CD14-positive monocyte (primary cell): ENCODE results near the gene PLA2G15. TPM values are rescaled to one million over a fixed set of nuclear protein-coding genes. Genes with fewer than 3 reads are reported as not detected.

Source experiments
- DNase-seq, 3 donors: peaks; one replicate each; pipeline ENCODE4 v3.0.0-alpha.2; 2011 to 2022
- H2AFZ ChIP-seq: 2 replicates; pipeline ENCODE4 v1.6.0; 2012; ENCODE audit warnings: mild to moderate bottlenecking, low read depth, low read length, inconsistent platforms; ENCODE audit not compliant: insufficient read depth, poor library complexity, severe bottlenecking
- H3K27ac ChIP-seq, 2 donors: 1 replicate in 1 of 2; 2 replicates in 1 of 2; pipeline ENCODE4 v1.5.1; 2012 to 2013; ENCODE audit warnings: low read length in 2 of 2, control low read depth in 1 of 2, inconsistent platforms in 1 of 2, low read depth in 1 of 2, mild to moderate bottlenecking in 1 of 2
- H3K27me3 ChIP-seq, 2 donors: one replicate each; pipeline versions ENCODE4 v1.6.0 to v1.6.1; 2011 to 2013; ENCODE audit warnings: low read length in 2 of 2; ENCODE audit not compliant: control insufficient read depth in 2 of 2, insufficient read depth in 2 of 2
- H3K36me3 ChIP-seq, 2 donors: replicated peaks in 1 of 2; 1 replicate in 1 of 2; 2 replicates in 1 of 2; pipeline versions ENCODE4 v1.5.1 to v1.6.1; 2012 to 2013; ENCODE audit warnings: low read length in 2 of 2, control low read depth in 1 of 2, inconsistent platforms in 1 of 2, mild to moderate bottlenecking in 1 of 2; ENCODE audit not compliant: insufficient read depth in 2 of 2, control insufficient read depth in 1 of 2
- H3K4me1 ChIP-seq, 2 donors: 1 replicate in 1 of 2; 2 replicates in 1 of 2; pipeline versions ENCODE4 v1.5.1 to v1.6.1; 2012 to 2013; ENCODE audit warnings: low read length in 2 of 2, control low read depth in 1 of 2, inconsistent platforms in 1 of 2, mild to moderate bottlenecking in 1 of 2, moderate library complexity in 1 of 2; ENCODE audit not compliant: insufficient read depth in 2 of 2, control insufficient read depth in 1 of 2
- H3K4me2 ChIP-seq: replicated peaks from 2 replicates; pipeline ENCODE3; 2012; ENCODE audit warnings: low read length, moderate library complexity, mild to moderate bottlenecking; ENCODE audit not compliant: poor library complexity, severe bottlenecking; ENCODE audit errors: extremely low read depth
- H3K4me3 ChIP-seq, 3 experiments: fragments of 200-600 bp in 1 of 3; sonication (generic) in 1 of 3; replicated peaks in 1 of 3; 1 replicate in 2 of 3; 2 replicates in 1 of 3; pipeline ENCODE4 v1.5.1; 2011 to 2013; ENCODE audit warnings: low read length in 3 of 3, mild to moderate bottlenecking in 3 of 3, control low read depth in 2 of 3, low read depth in 2 of 3, inconsistent platforms in 1 of 3, moderate library complexity in 1 of 3
- H3K79me2 ChIP-seq: 2 replicates; pipeline ENCODE4 v1.6.0; 2012; ENCODE audit warnings: mild to moderate bottlenecking, control low read depth, inconsistent platforms, low read length, moderate library complexity; ENCODE audit not compliant: insufficient read depth
- H3K9ac ChIP-seq: 2 replicates; pipeline ENCODE4 v1.6.0; 2017; ENCODE audit warnings: low read length, mild to moderate bottlenecking; ENCODE audit not compliant: insufficient read depth, poor library complexity, severe bottlenecking
- H3K9me3 ChIP-seq, 2 donors: replicated peaks in 1 of 2; 1 replicate in 1 of 2; 2 replicates in 1 of 2; pipeline versions ENCODE4 v1.5.1 to v1.6.1; 2012 to 2013; ENCODE audit warnings: low read length in 2 of 2, control low read depth in 1 of 2; ENCODE audit not compliant: control insufficient read depth in 1 of 2, insufficient read depth in 1 of 2
- H4K20me1 ChIP-seq: 2 replicates; pipeline ENCODE4 v1.6.0; 2012; ENCODE audit warnings: mild to moderate bottlenecking, low read length, control low read depth, moderate library complexity; ENCODE audit not compliant: insufficient read depth
- H3K27ac Mint-ChIP-seq, 7 donors: one replicate each; pipeline ENCODE4 v1.8.0; 2020; ENCODE audit warnings: mild to moderate bottlenecking in 7 of 7, mixed read lengths in 7 of 7, moderate library complexity in 6 of 7, inconsistent platforms in 2 of 7
- H3K27me3 Mint-ChIP-seq, 3 donors: one replicate each; pipeline ENCODE4 v1.8.0; 2021 to 2022; ENCODE audit warnings: low read depth in 3 of 3, mild to moderate bottlenecking in 3 of 3, mixed read lengths in 3 of 3, moderate library complexity in 3 of 3, inconsistent platforms in 1 of 3
- H3K36me3 Mint-ChIP-seq, 2 donors: one replicate each; pipeline ENCODE4 v1.8.0; 2020; ENCODE audit warnings: mixed read lengths in 2 of 2, inconsistent platforms in 1 of 2, mild to moderate bottlenecking in 1 of 2
- H3K4me1 Mint-ChIP-seq: one replicate; pipeline ENCODE4 v1.8.0; 2020; ENCODE audit warnings: mild to moderate bottlenecking, mixed read lengths
- H3K4me3 Mint-ChIP-seq, 2 donors: one replicate each; pipeline ENCODE4 v1.8.0; 2020; ENCODE audit warnings: mild to moderate bottlenecking in 2 of 2, mixed read lengths in 2 of 2, moderate library complexity in 1 of 2
- H3K9me3 Mint-ChIP-seq, 7 donors: one replicate each; pipeline ENCODE4 v1.8.0; 2020 to 2022; ENCODE audit warnings: mixed read lengths in 7 of 7, mild to moderate bottlenecking in 6 of 7, moderate library complexity in 6 of 7, inconsistent platforms in 2 of 7
- WGBS: methylation state at CpG from one replicate; pipeline ENCODE4 v1.1.5; 2013; ENCODE audit warnings: missing lambda C conversion rate; ENCODE audit not compliant: insufficient coverage; 5-methylcytosine and 5-hydroxymethylcytosine counted together
- intact Hi-C, 2 donors: fragments of 100-400 bp; cut with micrococcal nuclease; formaldehyde crosslinking; loops; one replicate each; pipeline versions ENCODE4 v1.15.0 to v1.15.1; 2023
- polyA plus RNA-seq, 3 donors: library from polyadenylated mRNA; depleted of rRNA in 1 of 3; unstranded in 2 of 3; stranded (reverse) in 1 of 3; fragments of 300-500 nt in 2 of 3; fragments of >200 nt in 1 of 3; fragmentation: Illumina TruSeq in 2 of 3; gene quantifications; 1 replicate in 2 of 3; 2 replicates in 1 of 3; pipeline ENCODE4 v1.2.3, GENCODE V29; 2012 to 2021
- TF ChIP-seq, protein P1 (sequence below): fragments of 200-600 bp; IDR thresholded peaks from one replicate; pipeline ENCODE4 v1.8.0; 2022; ENCODE audit warnings: antibody characterized with exemption, mild to moderate bottlenecking

PLA2G15 gene
- polyA plus RNA-seq, 3 donors: 27.8 to 34.8 (median 29.5) TPM

DNA sequence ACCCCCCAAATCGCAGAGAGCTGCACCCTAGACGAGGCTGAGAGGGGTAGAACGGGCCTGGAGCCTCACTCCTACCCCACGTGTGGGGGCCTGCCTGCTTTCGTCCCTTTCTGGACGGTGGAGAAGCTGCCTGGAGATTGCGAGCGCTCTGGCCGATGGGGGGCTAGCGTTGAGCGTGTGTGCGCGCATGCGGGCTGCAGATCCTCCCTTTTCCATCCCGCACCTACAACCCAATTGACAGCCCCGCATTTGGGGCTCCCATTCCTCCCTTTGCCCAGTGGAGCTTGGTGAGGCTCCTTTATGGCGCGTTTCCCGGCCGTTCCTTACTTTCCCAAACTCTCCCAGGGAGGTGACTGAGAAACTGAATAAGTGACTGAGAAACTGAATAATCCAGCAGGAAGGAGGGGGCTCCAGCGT, 8.3 kb upstream of the PLA2G15 start:
- no peak for DNase-seq
- Histone ChIP-seq H4K20me1 (peaks cover 6% of the 10 kb centered on the region), H3K4me1 (peaks cover 25 to 49% of the 10 kb centered on the region in 2 donors), H3K27me3 (peaks cover 9 to 33% of the 10 kb centered on the region in 2 donors), H3K4me3 (peak overlapping the region; percentile 46 to 85 (median 70)), H3K9ac (peak overlapping the region; percentile 40), H3K4me2 (peak overlapping the region; percentile 84), H3K36me3 (peaks cover 0 to 2% of the 10 kb centered on the region in 2 donors), H3K9me3 (no peaks in the 10 kb centered on the region), H3K79me2 (no peaks in the 10 kb centered on the region), H2AFZ (peak overlapping the region; percentile 99), H3K27ac (no peak overlapping the region)
- Mint-ChIP-seq H3K9me3 (peaks cover 0 to 19% (median 4%) of the 10 kb centered on the region in 7 donors), H3K27me3 (peaks cover 28 to 42% (median 32%) of the 10 kb centered on the region in 3 donors), H3K4me1 (peaks cover 28% of the 10 kb centered on the region), H3K4me3 (peak overlapping the region; percentile 97 to 99), H3K27ac (peak overlapping the region in 2 of 7 donors; percentile 14 to 90), H3K36me3 (peaks cover 0 to 4% of the 10 kb centered on the region in 2 donors)
- intact Hi-C loops: loop anchor here (1.0 to 10.0 kb wide), 3 partner anchors 91 to 352 kb away; partner anchors contain the start of genes NFATC3 (in 1 of the 2) and NRN1L (in 1 of the 2)
- under 1% methylated on average over 15 of the region's 21 CpGs for WGBS
- TF ChIP-seq, protein P1, sequence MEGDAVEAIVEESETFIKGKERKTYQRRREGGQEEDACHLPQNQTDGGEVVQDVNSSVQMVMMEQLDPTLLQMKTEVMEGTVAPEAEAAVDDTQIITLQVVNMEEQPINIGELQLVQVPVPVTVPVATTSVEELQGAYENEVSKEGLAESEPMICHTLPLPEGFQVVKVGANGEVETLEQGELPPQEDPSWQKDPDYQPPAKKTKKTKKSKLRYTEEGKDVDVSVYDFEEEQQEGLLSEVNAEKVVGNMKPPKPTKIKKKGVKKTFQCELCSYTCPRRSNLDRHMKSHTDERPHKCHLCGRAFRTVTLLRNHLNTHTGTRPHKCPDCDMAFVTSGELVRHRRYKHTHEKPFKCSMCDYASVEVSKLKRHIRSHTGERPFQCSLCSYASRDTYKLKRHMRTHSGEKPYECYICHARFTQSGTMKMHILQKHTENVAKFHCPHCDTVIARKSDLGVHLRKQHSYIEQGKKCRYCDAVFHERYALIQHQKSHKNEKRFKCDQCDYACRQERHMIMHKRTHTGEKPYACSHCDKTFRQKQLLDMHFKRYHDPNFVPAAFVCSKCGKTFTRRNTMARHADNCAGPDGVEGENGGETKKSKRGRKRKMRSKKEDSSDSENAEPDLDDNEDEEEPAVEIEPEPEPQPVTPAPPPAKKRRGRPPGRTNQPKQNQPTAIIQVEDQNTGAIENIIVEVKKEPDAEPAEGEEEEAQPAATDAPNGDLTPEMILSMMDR: no peak

DNA sequence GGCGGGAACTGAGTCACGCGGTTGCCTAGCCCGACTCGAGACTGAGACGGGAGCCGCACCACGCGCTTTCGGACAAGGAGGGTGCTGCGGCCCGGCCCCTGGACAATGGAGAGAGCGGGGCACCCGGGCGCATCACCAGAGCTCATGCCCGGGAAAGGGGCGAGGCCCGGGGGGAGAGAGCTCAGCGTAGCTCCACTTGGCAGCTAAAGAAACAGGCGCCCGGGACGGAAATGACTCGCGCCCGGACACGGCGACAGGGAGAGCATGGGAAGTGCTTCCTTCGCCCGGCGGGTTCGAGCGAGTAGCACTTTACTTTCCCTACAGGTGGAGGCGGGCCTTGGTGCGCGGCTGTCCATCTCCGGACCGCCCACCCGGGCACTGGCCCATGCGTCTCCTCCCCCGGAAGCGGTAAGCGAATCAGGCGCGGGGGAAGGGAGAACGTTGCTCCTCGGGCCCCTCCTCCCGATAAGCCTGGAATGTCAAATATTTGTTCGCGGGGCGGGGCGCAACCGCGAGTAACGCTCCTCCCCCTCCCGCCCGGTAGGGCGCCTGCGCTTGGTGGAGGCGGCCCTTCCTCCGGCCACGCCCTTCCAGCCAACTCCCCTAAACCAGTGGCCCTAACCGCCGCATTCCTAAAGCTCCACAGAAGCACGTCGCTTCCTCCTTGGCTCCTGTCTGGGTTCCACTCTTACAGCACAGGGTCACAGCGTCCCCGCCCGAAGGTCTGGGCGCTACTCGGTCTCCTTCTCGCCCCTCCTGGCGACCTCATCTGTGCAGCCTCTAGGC, 7.7 kb upstream of the PLA2G15 start:
- H3K9ac ChIP-seq: peak overlapping the region; percentile 40

More for the DNA sequence above, 7.7 kb upstream of the PLA2G15 start:
- under 1% methylated on average over 70 of the region's 72 CpGs for WGBS
- TF ChIP-seq, protein P1: no peak
- Mint-ChIP-seq H3K9me3 (peaks cover 0 to 19% (median 4%) of the 10 kb centered on the region in 7 donors), H3K36me3 (no peaks in the 10 kb centered on the region), H3K4me1 (peaks cover 28% of the 10 kb centered on the region), H3K27me3 (peaks cover 28 to 42% (median 33%) of the 10 kb centered on the region in 3 donors), H3K27ac (peak overlapping the region; percentile 78 to 91 (median 90)), H3K4me3 (peak overlapping the region; percentile 97 to 99)
- peak; percentile 78 to 86 (median 82) for DNase-seq
- peak overlapping the region; percentile 99 for H2AFZ ChIP-seq
- peak overlapping the region; percentile 84 for H3K4me2 ChIP-seq
- H3K79me2 ChIP-seq: no peaks in the 10 kb centered on the region
- H3K36me3 ChIP-seq: no peaks in the 10 kb centered on the region
- intact Hi-C loops: loop anchor here (1.0 to 10.0 kb wide), 3 partner anchors 91 to 353 kb away; partner anchors contain the start of genes NFATC3 (in 1 of the 2) and NRN1L (in 1 of the 2)
- H3K4me1 ChIP-seq: peaks cover 25 to 49% of the 10 kb centered on the region in 2 donors
- H3K27me3 ChIP-seq: peaks cover 9 to 33% of the 10 kb centered on the region in 2 donors
- peak overlapping the region; percentile 28 to 67 for H3K27ac ChIP-seq
- H3K9me3 ChIP-seq: no peaks in the 10 kb centered on the region
- peak overlapping the region; percentile 46 to 85 (median 70) for H3K4me3 ChIP-seq
- H4K20me1 ChIP-seq: peaks cover 6% of the 10 kb centered on the region
